ENCODE measurements around the gene NLRP9.

The NLRP9 gene

GRCh38 chr19:55687281-55688201, 50.7 kb downstream of the NLRP9 start:
- H3K36me3 ChIP-seq (ENCODE audit: control insufficient read depth, insufficient read depth, low read length): peaks cover 34% of the 10 kb centered on the region
- H3K4me1 ChIP-seq (ENCODE audit: control insufficient read depth, insufficient read depth, low read length): no peaks in the 10 kb centered on the region
- no peak for DNase-seq (ENCODE audit: low read depth, low spot score)
- no CpG with 5 or more reads among the region's 22 CpGs for WGBS (ENCODE audit: insufficient coverage, insufficient read length)
- no peaks in the 10 kb centered on the region for H3K27me3 ChIP-seq (ENCODE audit: control insufficient read depth, insufficient read depth, low read length)
- no peak overlapping the region for H3K4me3 ChIP-seq (ENCODE audit: low read length)
- H3K27ac ChIP-seq (ENCODE audit: low read length): no peak overlapping the region
- no peaks in the 10 kb centered on the region for H3K9me3 ChIP-seq (ENCODE audit: control insufficient read depth, insufficient read depth, low read length)

GRCh38 chr19:55686311-55687050, 51.7 kb downstream of the NLRP9 start:
- Histone ChIP-seq H3K4me1 (ENCODE audit: control insufficient read depth, insufficient read depth, low read length) (no peaks in the 10 kb centered on the region), H3K36me3 (ENCODE audit: control insufficient read depth, insufficient read depth, low read length) (peaks cover 30% of the 10 kb centered on the region), H3K9me3 (ENCODE audit: control insufficient read depth, insufficient read depth, low read length) (no peaks in the 10 kb centered on the region), H3K27me3 (ENCODE audit: control insufficient read depth, insufficient read depth, low read length) (no peaks in the 10 kb centered on the region), H3K27ac (ENCODE audit: low read length) (no peak overlapping the region), H3K4me3 (ENCODE audit: low read length) (no peak overlapping the region)
- no peak for DNase-seq (ENCODE audit: low read depth, low spot score)
- no CpG with 5 or more reads among the region's 29 CpGs for WGBS (ENCODE audit: insufficient coverage, insufficient read length)

GRCh38 chr19:55685776-55686175, 52.4 kb downstream of the NLRP9 start:
- peaks cover 32% of the 10 kb centered on the region for H3K36me3 ChIP-seq (ENCODE audit: control insufficient read depth, insufficient read depth, low read length)
- H3K4me3 ChIP-seq (ENCODE audit: low read length): no peak overlapping the region
- WGBS (ENCODE audit: insufficient coverage, insufficient read length): no CpG with 5 or more reads among the region's 6 CpGs
- no peaks in the 10 kb centered on the region for H3K4me1 ChIP-seq (ENCODE audit: control insufficient read depth, insufficient read depth, low read length)
- H3K9me3 ChIP-seq (ENCODE audit: control insufficient read depth, insufficient read depth, low read length): no peaks in the 10 kb centered on the region
- no peak for DNase-seq (ENCODE audit: low read depth, low spot score)
- H3K27me3 ChIP-seq (ENCODE audit: control insufficient read depth, insufficient read depth, low read length): no peaks in the 10 kb centered on the region
- no peak overlapping the region for H3K27ac ChIP-seq (ENCODE audit: low read length)

GRCh38 chr19:55684946-55685681, 53.1 kb downstream of the NLRP9 start:
- no peak for DNase-seq (ENCODE audit: low read depth, low spot score)
- Histone ChIP-seq H3K4me3 (ENCODE audit: low read length) (no peak overlapping the region), H3K27me3 (ENCODE audit: control insufficient read depth, insufficient read depth, low read length) (no peaks in the 10 kb centered on the region), H3K4me1 (ENCODE audit: control insufficient read depth, insufficient read depth, low read length) (no peaks in the 10 kb centered on the region; the same call in 1 of the 2 replicates), H3K27ac (ENCODE audit: low read length) (no peak overlapping the region), H3K36me3 (ENCODE audit: control insufficient read depth, insufficient read depth, low read length) (peaks cover 33% of the 10 kb centered on the region), H3K9me3 (ENCODE audit: control insufficient read depth, insufficient read depth, low read length) (no peaks in the 10 kb centered on the region)
- WGBS (ENCODE audit: insufficient coverage, insufficient read length): no CpG with 5 or more reads among the region's 60 CpGs

GRCh38 chr19:55683449-55684261, 54.5 kb downstream of the NLRP9 start:
- H3K27me3 ChIP-seq (ENCODE audit: control insufficient read depth, insufficient read depth, low read length): no peaks in the 10 kb centered on the region
- peaks cover 22% of the 10 kb centered on the region; the same call in 1 of the 2 replicates for H3K36me3 ChIP-seq (ENCODE audit: control insufficient read depth, insufficient read depth, low read length)
- no peak for DNase-seq (ENCODE audit: low read depth, low spot score)
- no peak overlapping the region for H3K27ac ChIP-seq (ENCODE audit: low read length)
- no peaks in the 10 kb centered on the region; the same call in 1 of the 2 replicates for H3K4me1 ChIP-seq (ENCODE audit: control insufficient read depth, insufficient read depth, low read length)
- no CpG with 5 or more reads among the region's 22 CpGs for WGBS (ENCODE audit: insufficient coverage, insufficient read length)
- no peaks in the 10 kb centered on the region for H3K9me3 ChIP-seq (ENCODE audit: control insufficient read depth, insufficient read depth, low read length)
- H3K4me3 ChIP-seq (ENCODE audit: low read length): no peak overlapping the region

- H3K27me3 ChIP-seq (ENCODE audit: control insufficient read depth, insufficient read depth, low read length): no peaks in the 10 kb centered on the region
- no CpG with 5 or more reads among the region's 9 CpGs for WGBS (ENCODE audit: insufficient coverage, insufficient read length)
- H3K4me1 ChIP-seq (ENCODE audit: control insufficient read depth, insufficient read depth, low read length): no peaks in the 10 kb centered on the region; the same call in 1 of the 2 replicates
- no peak overlapping the region for H3K27ac ChIP-seq (ENCODE audit: low read length)
- no peak overlapping the region for H3K4me3 ChIP-seq (ENCODE audit: low read length)
- no peak for DNase-seq (ENCODE audit: low read depth, low spot score)
- peaks cover 24% of the 10 kb centered on the region; the same call in 1 of the 2 replicates for H3K36me3 ChIP-seq (ENCODE audit: control insufficient read depth, insufficient read depth, low read length)
- H3K9me3 ChIP-seq (ENCODE audit: control insufficient read depth, insufficient read depth, low read length): no peaks in the 10 kb centered on the region
These were observed 56.8 kb downstream of the NLRP9 start for GRCh38 chr19:55681131-55682092.

GRCh38 chr19:55680339-55681130, 57.7 kb downstream of the NLRP9 start:
- H3K4me1 ChIP-seq (ENCODE audit: control insufficient read depth, insufficient read depth, low read length): no peaks in the 10 kb centered on the region; the same call in 1 of the 2 replicates

GRCh38 chr19:55679343-55680257, 58.6 kb downstream of the NLRP9 start:
- no peak for DNase-seq (ENCODE audit: low read depth, low spot score)
- Histone ChIP-seq H3K36me3 (ENCODE audit: control insufficient read depth, insufficient read depth, low read length) (peaks cover 16% of the 10 kb centered on the region; the same call in 1 of the 2 replicates), H3K4me1 (ENCODE audit: control insufficient read depth, insufficient read depth, low read length) (no peaks in the 10 kb centered on the region; the same call in 1 of the 2 replicates), H3K9me3 (ENCODE audit: control insufficient read depth, insufficient read depth, low read length) (no peaks in the 10 kb centered on the region), H3K27me3 (ENCODE audit: control insufficient read depth, insufficient read depth, low read length) (no peaks in the 10 kb centered on the region), H3K27ac (ENCODE audit: low read length) (no peak overlapping the region), H3K4me3 (ENCODE audit: low read length) (no peak overlapping the region)
- WGBS (ENCODE audit: insufficient coverage, insufficient read length): no CpG with 5 or more reads among the region's 24 CpGs

More at GRCh38 chr19:55680339-55681130, 57.7 kb downstream of the NLRP9 start:
- no peak for DNase-seq (ENCODE audit: low read depth, low spot score)
- Histone ChIP-seq H3K36me3 (ENCODE audit: control insufficient read depth, insufficient read depth, low read length) (peaks cover 24% of the 10 kb centered on the region; the same call in 1 of the 2 replicates), H3K27ac (ENCODE audit: low read length) (no peak overlapping the region), H3K4me3 (ENCODE audit: low read length) (no peak overlapping the region), H3K27me3 (ENCODE audit: control insufficient read depth, insufficient read depth, low read length) (no peaks in the 10 kb centered on the region), H3K9me3 (ENCODE audit: control insufficient read depth, insufficient read depth, low read length) (no peaks in the 10 kb centered on the region)
- no CpG with 5 or more reads among the region's 20 CpGs for WGBS (ENCODE audit: insufficient coverage, insufficient read length)

Measured in iPS DF 6.9 (cell line).